Cardiac fibroblast (primary cell): ENCODE data around the gene DAZAP1.

Experiments
- DNase-seq, 2 donors: peaks; one replicate each; pipeline versions ENCODE4 v3.0.0 to v3.0.0-alpha.2; 2010; ENCODE audit warnings: low read depth in 2 of 2
- H3K4me3 ChIP-seq, 2 donors: replicated peaks in 1 of 2; 1 replicate in 1 of 2; 2 replicates in 1 of 2; pipeline ENCODE4 v1.5.1; 2011; ENCODE audit warnings: low read depth in 2 of 2, low read length in 2 of 2, mild to moderate bottlenecking in 2 of 2, moderate library complexity in 1 of 2
- TF ChIP-seq, protein P1 (sequence below): IDR thresholded peaks from one replicate; pipeline ENCODE4 v1.5.1; 2011; ENCODE audit warnings: low read depth, mild to moderate bottlenecking, low read length, inconsistent platforms

DAZAP1 gene

DNA sequence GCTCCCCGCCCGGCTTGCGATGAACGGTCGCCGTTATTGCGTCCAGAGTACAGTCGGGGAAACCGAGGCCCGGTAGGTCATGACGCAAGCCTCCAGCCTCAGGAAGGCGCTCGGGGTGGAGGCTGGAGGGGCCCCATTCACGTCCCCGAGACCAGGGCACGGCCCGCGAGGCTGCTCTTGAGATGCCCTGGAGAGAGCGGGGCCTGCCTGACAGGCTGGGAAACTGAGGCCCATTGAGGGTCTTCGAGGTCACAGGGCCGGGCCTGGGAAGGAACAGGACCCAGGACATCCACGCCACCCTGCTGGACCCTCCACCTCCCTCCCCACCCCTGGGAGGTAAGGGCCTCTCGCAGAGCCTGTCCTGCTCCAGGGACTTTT is 23.3 kb upstream of the DAZAP1 start:
- no peak for DNase-seq
- H3K4me3 ChIP-seq = peak overlapping the region; percentile 99
- TF ChIP-seq, protein P1, sequence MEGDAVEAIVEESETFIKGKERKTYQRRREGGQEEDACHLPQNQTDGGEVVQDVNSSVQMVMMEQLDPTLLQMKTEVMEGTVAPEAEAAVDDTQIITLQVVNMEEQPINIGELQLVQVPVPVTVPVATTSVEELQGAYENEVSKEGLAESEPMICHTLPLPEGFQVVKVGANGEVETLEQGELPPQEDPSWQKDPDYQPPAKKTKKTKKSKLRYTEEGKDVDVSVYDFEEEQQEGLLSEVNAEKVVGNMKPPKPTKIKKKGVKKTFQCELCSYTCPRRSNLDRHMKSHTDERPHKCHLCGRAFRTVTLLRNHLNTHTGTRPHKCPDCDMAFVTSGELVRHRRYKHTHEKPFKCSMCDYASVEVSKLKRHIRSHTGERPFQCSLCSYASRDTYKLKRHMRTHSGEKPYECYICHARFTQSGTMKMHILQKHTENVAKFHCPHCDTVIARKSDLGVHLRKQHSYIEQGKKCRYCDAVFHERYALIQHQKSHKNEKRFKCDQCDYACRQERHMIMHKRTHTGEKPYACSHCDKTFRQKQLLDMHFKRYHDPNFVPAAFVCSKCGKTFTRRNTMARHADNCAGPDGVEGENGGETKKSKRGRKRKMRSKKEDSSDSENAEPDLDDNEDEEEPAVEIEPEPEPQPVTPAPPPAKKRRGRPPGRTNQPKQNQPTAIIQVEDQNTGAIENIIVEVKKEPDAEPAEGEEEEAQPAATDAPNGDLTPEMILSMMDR = no peak

DNA sequence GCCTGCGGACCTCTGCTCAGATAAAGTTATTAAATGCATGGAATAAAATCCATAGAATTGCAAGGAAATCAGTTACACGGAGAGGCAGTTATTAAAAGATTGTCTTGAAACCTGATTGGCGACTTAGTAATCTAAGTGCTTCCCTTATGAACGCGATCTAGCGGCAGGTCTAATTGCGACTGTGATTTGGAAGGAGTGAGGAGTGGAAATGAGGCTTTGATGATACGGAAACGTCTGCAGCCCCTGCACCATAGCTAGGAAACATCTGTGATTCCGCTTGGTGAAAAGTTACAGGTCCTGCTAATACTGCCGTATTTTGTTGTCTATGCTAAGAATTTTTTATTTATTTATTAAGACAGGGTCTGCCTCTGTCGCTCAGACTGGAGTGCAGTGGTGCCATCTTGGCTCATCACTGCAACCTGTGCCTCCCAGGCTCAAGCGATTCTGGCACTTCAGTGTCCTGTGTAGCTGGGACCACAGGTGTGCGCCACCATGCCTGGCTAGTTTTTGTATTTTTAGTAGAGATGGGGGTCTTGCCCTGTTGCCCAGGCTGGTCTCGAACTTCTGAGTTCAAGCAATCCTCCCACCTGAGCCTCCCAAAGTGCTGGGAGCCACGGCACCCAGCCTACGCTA is 22.8 kb upstream of the DAZAP1 start:
- peak overlapping the region; percentile 99 for H3K4me3 ChIP-seq
- TF ChIP-seq, protein P1 = no peak
- DNase-seq = no peak

DNA sequence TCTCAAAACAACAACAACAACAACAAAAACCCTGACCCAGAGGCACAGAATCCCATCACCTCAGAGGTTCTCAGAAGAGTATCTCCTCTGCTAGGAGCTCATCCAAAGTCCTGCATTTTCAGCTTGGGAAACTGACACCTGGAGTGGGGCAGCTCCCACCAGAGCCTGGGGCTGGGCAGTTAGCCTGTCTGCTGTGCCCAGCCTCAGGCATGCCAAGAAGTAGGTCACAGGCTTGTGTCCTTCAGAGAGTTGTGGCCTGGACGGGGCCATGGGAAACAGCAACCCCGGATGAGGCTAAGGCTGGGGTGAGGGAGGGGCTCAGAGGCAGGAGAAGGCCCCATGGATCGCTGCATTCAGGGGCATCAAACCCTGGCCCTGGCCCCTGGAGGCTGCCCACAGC is 21.6 kb upstream of the DAZAP1 start:
- TF ChIP-seq, protein P1 = no peak
- H3K4me3 ChIP-seq = no peak overlapping the region
- no peak for DNase-seq

DNA sequence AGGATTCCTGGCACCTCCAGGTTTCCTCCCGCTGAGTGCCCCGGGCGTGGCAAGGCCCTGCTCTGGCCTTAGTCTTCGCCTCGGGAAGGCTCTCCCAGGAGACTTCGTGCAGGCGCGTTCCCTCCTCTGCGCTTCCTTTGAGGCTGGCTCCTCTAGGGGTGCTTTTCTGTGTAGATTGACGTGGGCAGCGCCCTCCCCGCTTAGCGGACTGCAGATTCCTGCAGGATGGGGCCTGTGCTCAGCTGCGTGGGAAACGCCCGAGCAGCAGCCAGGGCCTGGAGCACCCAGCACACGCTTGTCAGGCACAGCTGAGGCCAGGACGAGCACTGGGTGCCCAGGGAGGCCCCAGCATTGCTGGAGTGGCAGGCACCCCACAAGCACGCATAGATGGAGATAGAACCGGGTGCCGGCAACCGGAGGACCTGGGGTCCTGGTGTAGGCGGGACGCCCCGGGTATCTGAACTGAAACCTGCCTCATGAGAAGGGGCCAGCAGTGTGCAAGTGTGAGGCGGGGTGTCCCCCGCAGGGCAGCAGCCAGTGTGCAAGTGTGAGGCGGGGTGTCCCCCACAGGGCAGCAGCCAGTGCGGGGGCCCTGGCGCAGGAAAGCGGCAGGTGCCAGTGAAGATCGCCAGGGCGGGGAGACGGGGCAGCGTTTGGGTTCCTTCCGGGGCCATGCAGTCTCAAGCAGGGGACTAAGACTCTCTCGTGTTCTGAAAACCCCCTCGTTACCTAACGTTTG is 20.3 kb upstream of the DAZAP1 start:
- TF ChIP-seq, protein P1 = no peak
- DNase-seq = no peak
- H3K4me3 ChIP-seq = no peak overlapping the region

DNA sequence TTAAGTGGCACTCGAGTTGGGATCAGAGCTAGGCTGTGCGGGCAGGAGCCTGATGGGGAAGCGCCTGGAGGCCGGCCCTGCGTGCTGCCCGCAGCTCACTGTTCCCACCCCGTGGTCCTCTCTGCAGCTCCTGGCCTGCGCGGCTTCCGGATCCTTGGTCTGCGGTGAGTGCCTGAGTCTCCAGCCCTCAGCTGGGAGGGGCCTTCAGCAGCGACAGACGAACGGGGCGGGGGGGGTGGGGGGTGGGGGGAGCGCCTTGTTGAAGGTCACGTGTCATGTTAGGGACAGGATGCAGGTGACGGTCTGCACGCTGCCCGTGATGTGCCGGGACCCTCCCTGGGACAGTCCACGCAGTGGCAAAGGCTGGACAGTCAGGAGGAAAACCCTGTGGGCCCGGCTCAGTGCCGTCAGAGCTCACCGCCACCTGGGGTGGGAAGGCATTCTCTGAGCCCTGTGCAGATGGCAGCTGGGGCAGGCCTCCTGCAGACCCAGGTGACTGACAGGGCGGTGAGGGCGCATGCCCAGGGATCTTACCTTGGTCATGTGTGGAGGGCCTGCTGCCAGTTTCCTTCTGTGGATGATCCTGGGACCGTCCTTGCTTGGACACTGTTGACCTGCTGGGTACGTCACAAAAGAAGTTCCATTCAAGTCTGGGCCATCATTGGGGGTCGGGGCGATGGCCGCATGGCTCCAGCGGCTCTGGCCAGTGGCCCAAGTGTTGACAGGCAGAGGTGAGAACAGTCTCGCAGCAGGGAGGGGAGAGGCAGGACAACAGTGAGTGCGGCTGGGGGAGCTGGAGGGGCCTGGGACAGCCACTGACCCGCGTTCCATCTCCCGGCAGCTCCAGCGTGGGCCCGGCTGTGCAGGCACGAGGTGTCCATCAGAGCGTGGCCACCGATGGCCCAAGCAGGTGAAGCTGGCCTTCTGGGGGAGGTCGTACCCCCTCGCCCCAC is 19.4 kb upstream of the DAZAP1 start:
- H3K4me3 ChIP-seq = no peak overlapping the region
- DNase-seq = no peak
- TF ChIP-seq, protein P1 = no peak

DNA sequence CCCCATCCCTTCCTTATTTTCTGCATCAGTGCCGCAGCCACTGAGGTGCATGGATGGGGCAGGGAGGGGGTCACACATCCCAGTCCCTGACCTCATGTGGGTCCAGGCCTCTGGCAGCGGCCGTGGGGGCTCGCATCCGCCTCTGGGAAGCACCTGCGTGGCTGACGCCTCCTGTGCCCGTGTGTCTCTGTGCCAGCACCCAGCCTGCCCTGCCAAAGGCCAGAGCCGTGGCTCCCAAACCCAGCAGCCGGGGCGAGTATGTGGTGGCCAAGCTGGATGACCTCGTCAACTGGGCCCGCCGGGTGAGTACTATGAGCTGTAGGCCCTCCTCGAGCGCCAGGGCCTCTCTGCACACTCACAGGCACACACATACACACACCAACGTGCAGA is 18.8 kb upstream of the DAZAP1 start:
- DNase-seq = no peak
- H3K4me3 ChIP-seq = no peak overlapping the region
- TF ChIP-seq, protein P1 = no peak
